ENCODE results near the gene RASA3.

The RASA3 gene

GRCh38 chr13:113930671-113931637, 201.5 kb downstream of the RASA3 start:
- no peak overlapping the region for H3K4me3 ChIP-seq (ENCODE audit: insufficient read length, low read depth)
- DNase-seq (ENCODE audit: low read depth, low spot score) = no peak
- H3K9me3 ChIP-seq (ENCODE audit: insufficient read depth, low read length) = peaks cover 4% of the 10 kb centered on the region; the same call in 1 of the 2 replicates
- no peak for TF ChIP-seq SUZ12 (IDR thresholded peaks at IDR 0.05; ENCODE audit: extremely low read depth, insufficient read depth, insufficient read length)
- no peak for TF ChIP-seq ZNF274 (IDR thresholded peaks at IDR 0.05; ENCODE audit: low read depth, low read length)
- TF ChIP-seq YY1 (IDR thresholded peaks at IDR 0.05; ENCODE audit: insufficient read depth, insufficient read length) = no peak
- H3K4me1 ChIP-seq (ENCODE audit: insufficient read depth, insufficient read length) = peaks cover 17% of the 10 kb centered on the region
- H3K9ac ChIP-seq (ENCODE audit: insufficient read length, low read depth) = no peak overlapping the region
- H3K36me3 ChIP-seq (ENCODE audit: insufficient read depth, insufficient read length, low read length) = no peaks in the 10 kb centered on the region
- H3K27me3 ChIP-seq (ENCODE audit: insufficient read depth, insufficient read length) = no peaks in the 10 kb centered on the region

GRCh38 chr13:113929628-113930615, 202.5 kb downstream of the RASA3 start:
- H3K36me3 ChIP-seq (ENCODE audit: insufficient read depth, insufficient read length, low read length) = no peaks in the 10 kb centered on the region
- no peak for DNase-seq (ENCODE audit: low read depth, low spot score)
- no peaks in the 10 kb centered on the region for H3K27me3 ChIP-seq (ENCODE audit: insufficient read depth, insufficient read length)
- H3K4me3 ChIP-seq (ENCODE audit: insufficient read length, low read depth) = no peak overlapping the region
- peaks cover 4% of the 10 kb centered on the region; the same call in 1 of the 2 replicates for H3K9me3 ChIP-seq (ENCODE audit: insufficient read depth, low read length)
- H3K9ac ChIP-seq (ENCODE audit: insufficient read length, low read depth) = no peak overlapping the region
- TF ChIP-seq SUZ12 (IDR thresholded peaks at IDR 0.05; ENCODE audit: extremely low read depth, insufficient read depth, insufficient read length) = no peak
- TF ChIP-seq YY1 (IDR thresholded peaks at IDR 0.05; ENCODE audit: insufficient read depth, insufficient read length) = no peak
- TF ChIP-seq ZNF274 (IDR thresholded peaks at IDR 0.05; ENCODE audit: low read depth, low read length) = no peak
- H3K4me1 ChIP-seq (ENCODE audit: insufficient read depth, insufficient read length) = peaks cover 22% of the 10 kb centered on the region

- Histone ChIP-seq H3K27me3 (ENCODE audit: insufficient read depth, insufficient read length) (no peaks in the 10 kb centered on the region), H3K4me1 (ENCODE audit: insufficient read depth, insufficient read length) (peaks cover 13% of the 10 kb centered on the region), H3K4me3 (ENCODE audit: insufficient read length, low read depth) (no peak overlapping the region), H3K9me3 (ENCODE audit: insufficient read depth, low read length) (peaks cover 4% of the 10 kb centered on the region; the same call in 1 of the 2 replicates), H3K36me3 (ENCODE audit: insufficient read depth, insufficient read length, low read length) (no peaks in the 10 kb centered on the region), H3K9ac (ENCODE audit: insufficient read length, low read depth) (no peak overlapping the region)
- TF ChIP-seq ZNF274 (IDR thresholded peaks at IDR 0.05; ENCODE audit: low read depth, low read length) (no peak), SUZ12 (IDR thresholded peaks at IDR 0.05; ENCODE audit: extremely low read depth, insufficient read depth, insufficient read length) (no peak), YY1 (IDR thresholded peaks at IDR 0.05; ENCODE audit: insufficient read depth, insufficient read length) (no peak)
- DNase-seq (ENCODE audit: low read depth, low spot score) = no peak
Measured at GRCh38 chr13:113928685-113929627, 203.5 kb downstream of the RASA3 start.

All from NT2/D1 (cell line).